Retinal pigment epithelial cell (primary cell): ENCODE measurements around the gene ZNF577.

Source experiments
- DNase-seq: peaks from one replicate; pipeline ENCODE4 v3.0.0-alpha.2; 2010; ENCODE audit warnings: low read depth
- H3K4me3 ChIP-seq: 2 replicates; pipeline ENCODE4 v1.5.1; 2011; ENCODE audit warnings: mild to moderate bottlenecking, low read length, control low read depth, moderate library complexity
- TF ChIP-seq, protein P1 (sequence below): conservative IDR thresholded peaks from 2 replicates; pipeline ENCODE4 v1.5.1; 2011; ENCODE audit warnings: low read depth, low read length, control low read depth, inconsistent platforms

Gene ZNF577

DNA sequence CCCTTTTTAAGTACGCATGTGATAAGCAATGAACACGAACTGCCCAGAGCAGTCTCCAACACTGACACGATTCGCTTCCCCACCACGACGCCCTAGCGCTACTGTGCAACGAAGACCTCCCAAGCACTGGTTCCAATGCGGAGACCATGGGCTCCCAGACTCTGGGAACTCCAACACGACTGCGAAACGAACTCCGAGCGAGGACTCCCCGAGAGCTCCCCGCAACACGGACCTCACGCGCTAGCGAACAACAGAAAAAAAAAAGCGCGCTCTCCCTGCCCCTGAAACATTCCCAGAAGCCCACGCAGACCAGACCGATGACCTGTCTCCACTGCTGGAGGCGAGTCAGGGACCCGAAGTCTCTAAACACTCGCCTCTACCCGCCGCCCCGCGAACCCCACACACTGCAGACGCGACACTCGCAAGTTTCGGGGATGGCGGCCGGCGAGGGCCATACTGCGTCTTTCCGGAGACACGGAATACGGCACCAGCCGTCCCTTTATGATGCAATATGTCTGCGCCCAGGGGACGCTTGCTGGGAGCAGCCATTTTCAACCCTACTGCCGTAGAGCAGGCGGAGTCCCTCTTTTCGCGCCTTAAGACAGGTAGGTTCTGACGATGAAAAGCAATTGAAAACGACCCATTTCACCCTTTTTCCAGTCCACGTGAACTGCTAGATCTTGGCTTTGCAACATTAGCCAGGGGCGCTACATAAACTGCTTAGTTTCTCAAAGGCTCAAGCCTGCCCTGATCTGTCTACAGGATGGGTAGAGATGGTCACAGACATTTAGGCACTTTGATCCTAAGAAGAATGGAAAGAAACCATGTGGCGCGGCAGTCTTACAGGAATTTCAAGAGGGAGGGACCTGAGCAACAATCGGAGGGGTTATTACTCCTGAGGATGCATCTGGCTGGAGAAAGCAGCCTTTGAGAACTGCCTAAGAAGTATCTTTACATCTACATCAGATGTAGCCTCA is at the start of gene ZNF577:
TSS of gene ZNF577 (minus strand) at position 430 of the 977 bp plus-strand sequence. CDS start 7,569 bp downstream, outside the sequence.
- TF ChIP-seq, protein P1, sequence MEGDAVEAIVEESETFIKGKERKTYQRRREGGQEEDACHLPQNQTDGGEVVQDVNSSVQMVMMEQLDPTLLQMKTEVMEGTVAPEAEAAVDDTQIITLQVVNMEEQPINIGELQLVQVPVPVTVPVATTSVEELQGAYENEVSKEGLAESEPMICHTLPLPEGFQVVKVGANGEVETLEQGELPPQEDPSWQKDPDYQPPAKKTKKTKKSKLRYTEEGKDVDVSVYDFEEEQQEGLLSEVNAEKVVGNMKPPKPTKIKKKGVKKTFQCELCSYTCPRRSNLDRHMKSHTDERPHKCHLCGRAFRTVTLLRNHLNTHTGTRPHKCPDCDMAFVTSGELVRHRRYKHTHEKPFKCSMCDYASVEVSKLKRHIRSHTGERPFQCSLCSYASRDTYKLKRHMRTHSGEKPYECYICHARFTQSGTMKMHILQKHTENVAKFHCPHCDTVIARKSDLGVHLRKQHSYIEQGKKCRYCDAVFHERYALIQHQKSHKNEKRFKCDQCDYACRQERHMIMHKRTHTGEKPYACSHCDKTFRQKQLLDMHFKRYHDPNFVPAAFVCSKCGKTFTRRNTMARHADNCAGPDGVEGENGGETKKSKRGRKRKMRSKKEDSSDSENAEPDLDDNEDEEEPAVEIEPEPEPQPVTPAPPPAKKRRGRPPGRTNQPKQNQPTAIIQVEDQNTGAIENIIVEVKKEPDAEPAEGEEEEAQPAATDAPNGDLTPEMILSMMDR, result no peak
- DNase-seq, result peak; percentile 79
- peak within 1 kb of the TSS; percentile 88 for H3K4me3 ChIP-seq

DNA sequence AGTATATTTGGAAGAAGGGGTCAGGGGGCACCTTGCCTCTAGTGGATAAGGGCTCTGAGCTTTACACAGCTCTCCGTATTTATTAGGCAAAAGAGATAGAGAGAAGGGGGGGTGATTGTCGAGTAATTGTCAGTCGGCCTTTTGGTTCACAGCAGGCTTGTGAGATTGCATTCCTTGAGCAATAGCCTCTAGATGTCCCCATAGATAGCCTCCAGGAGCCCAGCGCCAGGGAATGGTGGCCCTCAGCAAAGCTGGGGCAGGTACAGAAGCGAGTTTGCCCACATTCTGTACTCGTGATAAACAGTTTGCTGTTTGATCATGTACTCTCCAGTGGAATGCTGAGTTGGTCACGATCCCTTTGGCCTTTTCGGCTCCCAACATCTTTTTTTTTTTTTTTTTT is 44.2 kb upstream of the ZNF577 start:
- H3K4me3 ChIP-seq, result no peak overlapping the region
- DNase-seq, result no peak
- TF ChIP-seq, protein P1, result no peak

DNA sequence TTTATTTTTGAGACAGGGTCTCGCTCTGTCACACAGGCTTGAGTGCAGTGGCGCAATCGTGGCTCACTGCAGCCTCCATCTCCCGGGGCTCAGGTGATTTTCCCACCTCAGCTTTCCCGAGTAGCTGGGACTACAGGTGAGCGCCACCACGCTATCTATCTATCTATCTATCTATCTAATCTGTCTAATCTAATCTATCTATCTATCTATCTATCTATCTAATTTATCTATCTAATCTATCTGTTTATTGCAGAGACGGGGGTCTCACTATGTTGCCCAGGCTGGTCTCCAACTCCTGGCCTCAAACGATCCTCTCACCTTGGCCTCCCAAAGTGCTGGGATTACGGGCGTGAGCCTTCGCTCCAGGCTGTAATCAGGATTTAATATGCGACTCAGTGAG is 40.1 kb upstream of the ZNF577 start:
- TF ChIP-seq, protein P1, result no peak

DNA sequence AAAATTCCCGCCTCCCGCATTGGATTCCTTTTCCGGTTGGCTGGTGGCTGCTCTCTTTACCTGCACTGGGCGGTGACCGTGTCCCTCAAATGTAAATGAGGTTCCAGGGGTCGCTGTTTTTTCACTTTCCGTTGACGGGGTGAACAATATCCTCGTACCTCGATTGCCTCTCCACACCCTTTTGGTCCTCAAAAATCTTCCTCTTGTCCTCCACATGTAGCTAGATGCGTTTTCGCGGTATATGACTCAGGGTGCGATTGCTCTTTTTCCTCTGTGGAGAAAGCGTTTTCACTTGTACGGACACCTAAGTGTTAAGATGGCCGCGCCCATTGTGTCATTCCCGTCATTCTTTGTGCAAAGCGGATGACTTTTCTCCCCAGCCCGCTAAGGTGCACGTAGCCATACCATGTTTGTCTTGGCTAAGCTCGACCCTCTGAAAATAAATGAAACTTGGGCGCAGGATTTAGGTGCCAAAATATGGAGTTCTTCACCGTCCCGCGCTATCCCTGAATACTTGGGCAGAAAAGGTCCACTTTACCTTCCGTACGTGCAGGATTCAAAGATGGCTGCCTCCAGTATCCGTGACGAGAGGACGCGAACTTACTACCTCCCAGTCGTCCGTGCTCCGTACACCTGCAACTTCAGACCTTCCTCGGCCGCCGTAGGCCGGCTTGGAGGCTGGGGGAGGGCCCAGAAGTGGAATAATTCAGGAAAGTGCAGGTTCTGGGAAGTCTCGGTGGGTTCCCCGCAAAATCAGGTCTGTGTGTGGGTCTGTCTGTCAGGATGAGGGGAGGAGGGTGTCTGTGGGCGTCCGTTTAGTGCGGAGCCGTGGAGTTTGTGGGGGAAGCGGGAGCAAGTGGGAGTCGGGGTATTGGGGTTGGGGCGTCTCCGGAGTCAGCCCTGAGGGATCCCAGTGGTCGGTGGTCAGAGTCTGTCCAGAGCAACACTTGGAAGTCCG is 39.3 kb upstream of the ZNF577 start, which contains the start of gene ZNF613:
TSS of gene ZNF613 (plus strand) at position 689 of the 958 bp plus-strand sequence. CDS start 8,749 bp downstream, outside the sequence.
- TF ChIP-seq, protein P1, result peak; percentile 43
- peak; percentile 88 for DNase-seq
- H3K4me3 ChIP-seq, result peak within 1 kb of the TSS; percentile 99

More for the DNA sequence above, 40.1 kb upstream of the ZNF577 start:
- peak overlapping the region; percentile 99 for H3K4me3 ChIP-seq
- no peak for DNase-seq

DNA sequence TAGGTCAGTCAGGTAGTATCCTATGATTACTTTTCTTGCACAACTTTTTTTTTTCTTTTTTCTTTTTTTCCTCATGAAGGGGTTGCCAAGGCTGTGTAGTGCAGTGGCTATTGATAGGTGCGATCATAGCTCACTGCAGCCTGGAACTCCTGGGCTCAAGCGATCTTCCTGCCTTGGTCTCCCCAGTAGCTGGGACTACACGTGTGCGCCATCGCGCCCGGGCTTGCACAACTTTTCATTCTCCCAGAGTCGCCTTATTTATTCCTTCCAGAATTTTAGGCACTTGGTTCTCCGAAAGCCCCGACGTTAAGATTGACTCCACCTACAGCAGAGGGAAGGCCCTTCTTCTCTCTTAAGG is 38.7 kb upstream of the ZNF577 start:
- TF ChIP-seq, protein P1, result no peak
- H3K4me3 ChIP-seq, result peak overlapping the region; percentile 99
- DNase-seq, result no peak

DNA sequence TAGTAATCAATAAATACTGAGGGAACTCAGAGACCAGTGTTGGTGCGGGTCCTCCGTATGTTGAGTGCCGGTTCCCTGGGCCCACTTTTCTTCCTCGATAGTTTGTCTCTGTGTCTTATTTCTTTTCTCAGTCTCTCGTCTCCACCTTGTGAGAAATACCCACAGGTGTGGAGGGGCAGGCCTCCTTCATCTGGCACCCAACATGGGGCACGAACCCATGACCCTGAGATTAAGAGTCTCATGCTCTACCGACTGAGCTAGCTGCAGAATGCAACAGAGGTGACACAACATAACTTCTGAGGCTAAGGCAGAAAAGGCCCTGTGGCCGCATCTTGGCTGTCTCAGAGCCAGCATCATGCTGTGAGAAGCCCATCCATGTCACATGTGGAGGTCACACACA is 34.2 kb upstream of the ZNF577 start:
- no peak overlapping the region for H3K4me3 ChIP-seq
- TF ChIP-seq, protein P1, result no peak
- DNase-seq, result no peak
